ENCODE results near the gene PLXNA4. TPM values are rescaled to one million over a fixed set of nuclear protein-coding genes. Genes with fewer than 3 reads are reported as not detected.

PLXNA4 gene
- total and polyA plus RNA-seq, 12 donors: 0.83 to 17.0 (median 11.5) TPM

DNA sequence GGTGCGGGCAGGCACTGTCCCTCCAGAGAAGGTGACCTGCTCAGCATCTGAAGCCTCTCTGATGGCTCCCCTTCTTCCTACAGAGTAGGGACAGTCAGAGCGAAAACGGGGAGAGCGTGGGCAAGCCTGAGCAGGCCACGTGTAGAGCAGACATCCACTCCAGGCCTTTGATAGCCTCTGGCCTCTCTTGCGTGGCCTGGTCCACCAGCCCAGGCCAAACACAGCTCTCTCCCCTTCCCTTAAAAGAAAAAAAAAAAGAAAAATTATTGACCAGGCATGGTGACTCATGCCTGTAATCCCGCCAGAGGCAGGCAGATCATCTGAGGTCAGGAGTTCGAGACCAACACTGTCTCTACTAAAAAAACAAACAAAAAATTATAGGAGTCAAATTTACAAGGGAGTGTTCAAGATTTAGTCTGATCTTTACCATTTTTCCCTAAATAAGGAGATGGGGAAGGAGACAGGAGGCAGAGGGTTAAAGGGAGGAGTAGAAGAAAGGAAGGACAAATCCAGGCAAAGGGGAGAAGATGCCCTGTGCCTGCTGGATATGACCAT is 84.8 kb downstream of the PLXNA4 start:
- no peak for DNase-seq
- no peak overlapping the region for H3K27ac ChIP-seq
- H3K9me3 ChIP-seq: no peaks in the 10 kb centered on the region
- no peak overlapping the region for H3K4me3 ChIP-seq
- H3K4me1 ChIP-seq: peaks cover 0 to 39% (median 12%) of the 10 kb centered on the region in 9 donors
- TF ChIP-seq, protein P1, sequence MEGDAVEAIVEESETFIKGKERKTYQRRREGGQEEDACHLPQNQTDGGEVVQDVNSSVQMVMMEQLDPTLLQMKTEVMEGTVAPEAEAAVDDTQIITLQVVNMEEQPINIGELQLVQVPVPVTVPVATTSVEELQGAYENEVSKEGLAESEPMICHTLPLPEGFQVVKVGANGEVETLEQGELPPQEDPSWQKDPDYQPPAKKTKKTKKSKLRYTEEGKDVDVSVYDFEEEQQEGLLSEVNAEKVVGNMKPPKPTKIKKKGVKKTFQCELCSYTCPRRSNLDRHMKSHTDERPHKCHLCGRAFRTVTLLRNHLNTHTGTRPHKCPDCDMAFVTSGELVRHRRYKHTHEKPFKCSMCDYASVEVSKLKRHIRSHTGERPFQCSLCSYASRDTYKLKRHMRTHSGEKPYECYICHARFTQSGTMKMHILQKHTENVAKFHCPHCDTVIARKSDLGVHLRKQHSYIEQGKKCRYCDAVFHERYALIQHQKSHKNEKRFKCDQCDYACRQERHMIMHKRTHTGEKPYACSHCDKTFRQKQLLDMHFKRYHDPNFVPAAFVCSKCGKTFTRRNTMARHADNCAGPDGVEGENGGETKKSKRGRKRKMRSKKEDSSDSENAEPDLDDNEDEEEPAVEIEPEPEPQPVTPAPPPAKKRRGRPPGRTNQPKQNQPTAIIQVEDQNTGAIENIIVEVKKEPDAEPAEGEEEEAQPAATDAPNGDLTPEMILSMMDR (IDR thresholded peaks at IDR 0.05): no peak
- H3K27me3 ChIP-seq: no peaks in the 10 kb centered on the region
- intact Hi-C loops (cut with DNase I): loop anchor here in 1 of 10 donors (10.0 kb wide), 1 partner anchor 97 kb away; no protein-coding TSS in a partner anchor
- no peaks in the 10 kb centered on the region for H3K36me3 ChIP-seq
- ATAC-seq: no peak
- WGBS, 2 donors: 83 to 88% methylated on average over 8 of the region's 8 CpGs

DNA sequence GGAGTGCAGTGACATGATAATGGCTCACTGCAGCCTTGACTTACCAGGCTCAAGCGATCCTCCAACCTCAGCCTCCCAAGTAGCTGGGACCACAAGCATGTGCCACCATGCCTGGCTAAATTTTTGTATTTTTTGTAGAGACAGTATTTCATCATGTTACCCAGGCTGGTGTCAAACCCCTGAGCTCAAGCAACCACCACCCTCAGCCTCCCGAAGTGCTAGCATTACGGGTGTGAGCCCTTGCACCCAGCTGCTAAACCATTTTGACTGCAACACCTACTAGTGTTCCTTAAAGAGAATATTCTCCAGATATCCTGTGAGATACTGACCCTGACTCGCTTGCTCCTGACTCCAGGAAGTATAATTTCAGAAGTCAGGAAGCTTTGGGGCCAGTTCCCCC is 85.8 kb downstream of the PLXNA4 start:
- 61 to 71% methylated on average over 4 of the region's 4 CpGs for WGBS, 2 donors
- DNase-seq: no peak
- Histone ChIP-seq H3K9me3 (no peaks in the 10 kb centered on the region), H3K27ac (no peak overlapping the region), H3K4me3 (no peak overlapping the region), H3K4me1 (peaks cover 0 to 49% (median 20%) of the 10 kb centered on the region in 9 donors), H3K27me3 (no peaks in the 10 kb centered on the region), H3K36me3 (no peaks in the 10 kb centered on the region)
- intact Hi-C loops (cut with DNase I): loop anchor here in 1 of 10 donors (10.0 kb wide), 1 partner anchor 96 kb away; no protein-coding TSS in a partner anchor
- TF ChIP-seq, protein P1 (IDR thresholded peaks at IDR 0.05): no peak
- no peak for ATAC-seq

DNA sequence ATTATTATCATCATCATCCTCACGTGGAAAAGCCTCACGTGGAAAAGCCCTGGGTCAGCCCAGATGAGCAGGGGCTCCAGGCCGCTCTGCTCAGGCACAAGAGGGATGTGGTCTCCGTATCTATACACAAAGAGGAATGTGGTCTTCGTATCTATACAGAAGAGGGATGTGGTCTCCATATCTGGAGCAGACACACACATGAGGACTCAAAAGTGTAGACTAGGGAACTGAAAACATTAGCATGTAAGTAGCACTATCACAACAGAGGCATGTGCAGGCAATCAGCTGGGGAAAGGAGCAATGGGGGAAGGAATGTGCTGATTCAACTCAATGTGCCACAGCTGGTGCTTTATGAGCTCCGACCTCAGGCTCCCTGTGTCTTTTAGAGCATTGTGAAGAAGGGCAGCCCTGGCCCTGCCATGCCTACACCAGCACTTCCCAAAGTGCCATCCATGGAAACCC is 86.5 kb downstream of the PLXNA4 start:
- H3K36me3 ChIP-seq: no peaks in the 10 kb centered on the region
- DNase-seq (no peak), ATAC-seq (no peak)
- 87% methylated on average over 6 of the region's 6 CpGs for WGBS, 2 donors
- intact Hi-C loops (cut with DNase I): loop anchor here in 1 of 10 donors (10.0 kb wide), 1 partner anchor 95 kb away; no protein-coding TSS in a partner anchor
- H3K4me3 ChIP-seq: no peak overlapping the region
- no peaks in the 10 kb centered on the region for H3K9me3 ChIP-seq
- H3K27me3 ChIP-seq: no peaks in the 10 kb centered on the region
- TF ChIP-seq, protein P1 (IDR thresholded peaks at IDR 0.05): no peak
- H3K4me1 ChIP-seq: peaks cover 0 to 53% (median 21%) of the 10 kb centered on the region in 9 donors
- H3K27ac ChIP-seq: no peak overlapping the region

DNA sequence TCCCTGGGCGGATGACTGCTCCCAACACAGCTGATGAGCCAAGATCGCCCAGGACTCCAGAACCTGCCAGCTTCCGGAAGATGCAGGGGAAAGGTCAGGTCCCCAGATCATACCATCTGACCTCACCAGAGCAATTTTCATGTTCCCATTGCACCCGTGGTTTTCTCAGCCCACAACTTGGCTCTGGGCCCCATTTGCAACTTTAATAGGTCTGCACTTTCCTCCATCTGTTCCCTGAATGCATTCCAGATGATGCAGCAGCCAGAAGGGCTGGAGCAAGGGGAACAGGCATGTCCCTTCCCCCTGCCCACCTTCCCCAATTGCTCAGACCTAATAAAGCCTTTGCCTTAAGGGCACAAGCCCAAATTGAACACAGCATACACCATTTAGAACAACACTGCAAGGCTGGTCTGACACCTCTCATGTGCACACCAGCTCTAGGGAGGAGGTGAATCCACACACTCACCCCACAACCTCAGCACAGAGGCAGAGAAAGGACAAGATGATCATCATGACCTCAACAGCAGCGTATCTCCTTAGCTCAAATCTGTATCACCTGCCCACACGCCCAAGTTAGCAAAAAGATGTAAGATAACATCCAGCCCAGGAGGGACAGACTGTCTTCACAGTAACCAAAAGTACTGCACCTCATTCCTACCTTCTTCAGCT is 87.5 kb downstream of the PLXNA4 start:
- H3K9me3 ChIP-seq: no peaks in the 10 kb centered on the region
- 68 to 71% methylated on average over 6 of the region's 6 CpGs for WGBS, 2 donors
- H3K36me3 ChIP-seq: no peaks in the 10 kb centered on the region
- H3K27ac ChIP-seq: no peak overlapping the region
- no peak overlapping the region for H3K4me3 ChIP-seq
- intact Hi-C loops (cut with DNase I): no loop called here
- TF ChIP-seq, protein P1 (IDR thresholded peaks at IDR 0.05): no peak
- H3K27me3 ChIP-seq: no peaks in the 10 kb centered on the region
- peaks cover 0 to 53% (median 21%) of the 10 kb centered on the region in 9 donors for H3K4me1 ChIP-seq
- ATAC-seq (peak in 2 of 8 donors; percentile 46 to 63), DNase-seq (no peak)

All from heart right ventricle (tissue), 16 donors.